ENCODE measurements around the gene TSPAN14.

GRCh38 chr10:80502621-80503583 is 48.8 kb downstream of the TSPAN14 start:
- TF ChIP-seq CTCF (IDR thresholded peaks at IDR 0.05): no peak
- TF ChIP-seq POLR2A (IDR thresholded peaks at IDR 0.05; ENCODE audit: low read depth): no peak
- no peak for TF ChIP-seq EP300 (IDR thresholded peaks at IDR 0.05)
- TF ChIP-seq POLR2AphosphoS5 (IDR thresholded peaks at IDR 0.05): no peak

All from esophagus muscularis mucosa (tissue), 4 donors.